ENCODE results near the gene ITPA.
"Not testable (repeated sequence)": the region's sequence is repeated elsewhere in the genome, so short reads cannot be mapped to it uniquely, and the experiment has no call there.

ITPA gene

DNA sequence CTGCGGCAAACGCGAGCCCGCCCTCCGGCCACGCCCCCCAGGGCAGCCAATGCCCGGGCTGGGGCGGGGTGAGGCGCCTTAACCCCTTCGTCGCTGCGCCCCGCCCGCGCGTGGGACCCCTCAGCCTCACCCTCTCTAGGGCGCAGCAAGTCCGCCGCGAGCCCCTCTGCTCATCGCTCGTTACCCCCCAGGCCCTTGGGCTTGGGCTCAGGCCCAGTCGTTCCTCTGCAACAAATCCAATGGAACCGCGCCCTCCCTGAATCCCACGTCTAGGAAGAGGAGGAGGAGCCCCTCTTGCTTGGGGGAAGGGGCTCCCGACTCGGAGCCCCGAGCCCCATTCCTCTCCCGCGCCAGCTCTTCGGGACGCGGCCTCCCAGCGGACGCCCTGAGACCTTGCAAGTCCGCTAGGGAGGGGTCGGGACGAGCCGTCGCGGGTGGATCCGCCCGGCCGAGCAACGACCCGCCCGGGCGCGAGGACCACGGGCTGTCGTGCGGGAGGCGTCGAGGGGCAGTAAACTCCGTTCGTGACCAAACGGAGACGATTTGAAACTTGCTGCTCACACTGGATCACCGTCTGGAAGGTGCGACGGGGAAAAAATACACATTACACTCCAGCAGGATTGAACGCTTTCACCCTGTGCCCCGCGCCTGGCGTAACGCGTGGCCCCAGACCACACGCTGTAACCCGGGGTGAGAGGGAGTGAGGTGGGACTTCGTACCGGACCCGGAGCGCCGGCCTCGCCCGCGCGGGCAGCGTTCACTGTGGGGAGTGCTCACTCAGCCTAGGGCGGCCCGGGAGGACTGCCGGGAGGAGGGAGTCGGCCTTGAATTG is 35.5 kb upstream of the ITPA start:
- TF ChIP-seq CTCF (IDR thresholded peaks at IDR 0.05; ENCODE audit: low read depth, low read length): peak; percentile 4
- H3K4me3 ChIP-seq (ENCODE audit: low read depth, low read length): peak overlapping the region; percentile 72
- in situ Hi-C loops (cut with HindIII; ENCODE audit: low sequenced_read_pairs): no loop called here
- DNase-seq (ENCODE audit: low read depth, low spot score): peak; percentile 76

DNA sequence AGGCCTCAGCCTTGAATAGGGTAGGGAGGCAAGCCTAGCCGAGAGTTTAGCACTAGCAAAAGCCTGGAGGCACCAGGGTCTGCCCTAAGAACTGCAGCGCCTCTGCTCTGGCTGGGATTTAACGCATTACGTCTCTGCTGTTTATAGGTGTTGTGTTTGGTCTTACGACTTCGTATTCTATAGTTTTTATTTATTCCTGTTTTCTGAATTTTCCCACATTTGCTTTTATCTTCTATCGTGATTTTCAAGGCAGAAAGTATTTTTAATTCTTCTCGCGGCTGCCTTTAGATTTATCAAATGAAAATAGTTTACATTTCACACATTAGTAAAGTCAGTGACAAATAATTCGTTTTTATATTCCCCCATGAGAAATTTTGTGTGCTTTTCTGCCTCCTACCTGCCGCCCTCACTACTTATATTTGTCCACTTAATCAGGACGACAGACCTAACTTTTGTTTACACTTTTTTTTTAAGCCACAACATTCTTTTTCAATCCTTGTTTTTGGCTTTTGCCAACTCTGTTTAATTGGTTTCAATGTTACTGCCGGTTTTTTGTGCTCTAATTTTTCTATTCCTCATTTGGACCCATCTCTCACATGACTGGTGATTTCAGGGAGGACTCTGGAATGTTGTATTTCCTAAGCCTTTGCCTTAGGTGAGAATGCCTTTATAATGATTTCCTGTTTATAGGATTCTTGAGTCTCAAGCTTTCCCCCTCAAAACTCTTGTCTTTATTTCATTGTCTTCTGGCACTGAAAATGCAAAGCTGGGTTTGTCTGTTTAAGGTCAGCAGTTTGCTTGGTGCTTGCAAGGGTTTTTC is 34.6 kb upstream of the ITPA start:
- peak overlapping the region; percentile 72 for H3K4me3 ChIP-seq (ENCODE audit: low read depth, low read length)
- peak; percentile 15 for DNase-seq (ENCODE audit: low read depth, low spot score)
- in situ Hi-C loops (cut with HindIII; ENCODE audit: low sequenced_read_pairs): no loop called here
- no peak for TF ChIP-seq CTCF (IDR thresholded peaks at IDR 0.05; ENCODE audit: low read depth, low read length)

DNA sequence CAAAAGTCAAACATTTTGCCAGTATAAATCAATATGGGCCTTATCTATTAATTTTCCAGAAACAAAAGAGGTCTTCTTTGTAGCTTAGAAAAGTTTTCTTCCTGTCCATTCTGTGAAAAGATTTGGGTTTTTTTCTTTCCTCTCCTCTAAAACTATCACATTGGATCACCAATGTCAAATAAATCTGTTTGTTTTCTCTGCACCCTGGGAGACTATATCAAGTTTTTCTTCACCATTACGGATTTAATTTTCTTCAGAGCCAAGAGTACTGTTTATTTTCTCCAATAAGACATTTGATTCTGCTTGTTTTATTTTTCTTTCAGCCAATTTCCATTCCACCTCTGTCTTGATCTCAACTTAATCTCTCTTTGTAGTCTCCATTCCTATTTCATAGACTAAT is 34.0 kb upstream of the ITPA start:
- H3K4me3 ChIP-seq (ENCODE audit: low read depth, low read length): no peak overlapping the region
- TF ChIP-seq CTCF (IDR thresholded peaks at IDR 0.05; ENCODE audit: low read depth, low read length): no peak
- no peak for DNase-seq (ENCODE audit: low read depth, low spot score)
- in situ Hi-C loops (cut with HindIII; ENCODE audit: low sequenced_read_pairs): no loop called here

GRCh38 chr20:3177746-3178485 is 31.4 kb upstream of the ITPA start:
- no peak for DNase-seq (ENCODE audit: low read depth, low spot score)
- TF ChIP-seq CTCF (IDR thresholded peaks at IDR 0.05; ENCODE audit: low read depth, low read length): no peak
- in situ Hi-C loops (cut with HindIII; ENCODE audit: low sequenced_read_pairs): no loop called here
- H3K4me3 ChIP-seq (ENCODE audit: low read depth, low read length): no peak overlapping the region

DNA sequence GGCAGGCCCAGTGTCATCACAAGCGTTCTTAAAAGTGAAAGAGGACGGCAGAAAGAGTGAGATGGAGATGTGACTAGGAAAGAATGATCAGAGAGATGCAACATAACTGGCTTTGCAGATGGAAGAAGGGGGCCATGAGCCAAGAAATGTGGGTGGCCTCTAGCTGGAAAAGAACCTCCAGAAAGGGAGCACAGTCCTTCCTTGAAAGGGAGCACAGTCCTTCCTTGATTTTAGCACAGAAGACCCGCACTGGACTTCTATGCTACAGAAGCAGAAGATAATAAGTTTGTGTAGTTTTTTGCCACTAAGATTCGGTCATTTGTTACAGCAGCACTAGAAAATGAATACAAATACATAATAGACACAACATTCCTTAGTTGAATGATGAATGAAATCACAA is 29.0 kb upstream of the ITPA start:
- no peak for DNase-seq (ENCODE audit: low read depth, low spot score)
- no peak overlapping the region for H3K4me3 ChIP-seq (ENCODE audit: low read depth, low read length)
- in situ Hi-C loops (cut with HindIII; ENCODE audit: low sequenced_read_pairs): no loop called here
- TF ChIP-seq CTCF (IDR thresholded peaks at IDR 0.05; ENCODE audit: low read depth, low read length): no peak

GRCh38 chr20:3181270-3181669 is 28.0 kb upstream of the ITPA start:
- TF ChIP-seq CTCF (IDR thresholded peaks at IDR 0.05; ENCODE audit: low read depth, low read length): no peak
- no peak overlapping the region for H3K4me3 ChIP-seq (ENCODE audit: low read depth, low read length)
- in situ Hi-C loops (cut with HindIII; ENCODE audit: low sequenced_read_pairs): no loop called here
- no peak for DNase-seq (ENCODE audit: low read depth, low spot score)

DNA sequence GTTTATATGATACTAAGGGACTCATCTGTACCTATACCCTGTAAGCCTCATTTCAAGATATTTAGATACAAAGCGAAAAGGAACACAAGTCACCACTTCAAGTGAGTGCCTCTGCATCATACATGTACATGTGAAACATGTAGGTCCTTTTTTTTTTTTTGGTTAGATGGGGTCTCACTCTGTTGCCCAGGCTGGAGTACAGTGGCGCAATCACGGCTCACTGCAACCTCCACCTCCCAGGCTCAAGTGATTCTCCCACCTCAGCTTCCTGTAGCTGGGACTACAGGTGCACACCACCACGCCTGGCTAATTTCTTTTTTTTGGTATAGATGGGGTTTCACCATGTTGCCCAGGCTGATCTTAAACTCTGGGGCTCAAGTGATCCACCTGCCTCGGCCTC is 26.9 kb upstream of the ITPA start:
- H3K4me3 ChIP-seq (ENCODE audit: low read depth, low read length); in situ Hi-C loops (cut with HindIII; ENCODE audit: low sequenced_read_pairs); DNase-seq (ENCODE audit: low read depth, low spot score): not testable (repeated sequence)

All from astrocyte of the spinal cord (primary cell).